Caco-2 (cell line): ENCODE results near the gene TULP1. TPM values are rescaled to one million over a fixed set of nuclear protein-coding genes. Genes with fewer than 3 reads are reported as not detected.

Source experiments
- BruUV-seq: library from RNA; stranded (reverse); fragments of 400-500 nt; replicated peaks from 2 replicates; lab custom pipeline; 2021; lab: Mats Ljungman, UMichigan
- CTCF ChIA-PET: fragments of 300-600 bp; sonication (Branson Sonifier 250); formaldehyde crosslinking; loops from one replicate; lab custom pipeline; 2022; ENCODE audit warnings: antibody characterized with exemption; lab: Charles Lee
- POLR2A ChIA-PET: fragments of 300-600 bp; sonication (Branson Sonifier 250); formaldehyde crosslinking; loops from one replicate; lab custom pipeline; 2022; ENCODE audit warnings: antibody characterized with exemption; lab: Charles Lee
- DNase-seq, 2 experiments: peaks; one replicate each; pipeline versions ENCODE4 v3.0.0 to v3.0.0-alpha.2; 2020 to 2022
- H3K27me3 ChIP-seq: replicated peaks from 2 replicates; pipeline ENCODE4 v1.6.0; 2011; ENCODE audit warnings: low read length; ENCODE audit not compliant: control insufficient read depth, insufficient read depth
- H3K36me3 ChIP-seq: 2 replicates; pipeline ENCODE4 v1.5.1; 2011; ENCODE audit warnings: low read length; ENCODE audit not compliant: control insufficient read depth, insufficient read depth
- H3K4me1 ChIP-seq: fragments of 250-450 bp; sonication (Bioruptor Pico); 2 replicates; pipeline ENCODE4 v1.5.1; 2020; ENCODE audit warnings: mild to moderate bottlenecking
- H3K4me3 ChIP-seq: 2 replicates; pipeline ENCODE4 v1.5.1; 2011; ENCODE audit warnings: low read depth, mild to moderate bottlenecking, control low read depth, low read length
- H3K9me3 ChIP-seq: fragments of 250-450 bp; sonication (Bioruptor Pico); 2 replicates; pipeline ENCODE4 v1.5.1; 2020; ENCODE audit warnings: mild to moderate bottlenecking, moderate library complexity
- H3K27ac Mint-ChIP-seq: one replicate; pipeline ENCODE4 v1.8.0; 2022; ENCODE audit warnings: mixed read lengths; ENCODE audit not compliant: unreplicated experiment
- H3K27me3 Mint-ChIP-seq: one replicate; pipeline ENCODE4 v1.8.0; 2022; ENCODE audit warnings: mixed read lengths; ENCODE audit not compliant: insufficient read depth, unreplicated experiment
- H3K36me3 Mint-ChIP-seq: one replicate; pipeline ENCODE4 v1.8.0; 2022; ENCODE audit warnings: mild to moderate bottlenecking, mixed read lengths; ENCODE audit not compliant: insufficient read depth, unreplicated experiment
- H3K4me1 Mint-ChIP-seq: one replicate; pipeline ENCODE4 v1.8.0; 2022; ENCODE audit warnings: low read depth, mixed read lengths; ENCODE audit not compliant: unreplicated experiment
- H3K4me3 Mint-ChIP-seq: one replicate; pipeline ENCODE4 v1.8.0; 2022; ENCODE audit warnings: mild to moderate bottlenecking, moderate library complexity, mixed read lengths; ENCODE audit not compliant: unreplicated experiment
- H3K9me3 Mint-ChIP-seq: one replicate; pipeline ENCODE4 v1.8.0; 2022; ENCODE audit warnings: mixed read lengths; ENCODE audit not compliant: unreplicated experiment
- CTCF ChIP-seq, 2 experiments: fragments of 200-600 bp in 1 of 2; IDR thresholded peaks; 1 replicate in 1 of 2; 2 replicates in 1 of 2; pipeline versions ENCODE4 v1.5.1 to v1.8.0; 2011 to 2022; ENCODE audit warnings: antibody characterized with exemption in 1 of 2, control low read depth in 1 of 2, inconsistent platforms in 1 of 2, low read depth in 1 of 2, low read length in 1 of 2, mild to moderate bottlenecking in 1 of 2, moderate library complexity in 1 of 2; ENCODE audit not compliant: insufficient read depth in 1 of 2, severe bottlenecking in 1 of 2, unreplicated experiment in 1 of 2
- intact Hi-C: fragments of 100-400 bp; cut with micrococcal nuclease; formaldehyde crosslinking; loops from one replicate; pipeline ENCODE4 v1.10.0; 2022; ENCODE audit not compliant: unreplicated experiment
- total RNA-seq: library from RNA; stranded (reverse); gene quantifications from 2 replicates; pipeline ENCODE4 v1.2.3, GENCODE V29; 2022

The TULP1 gene
- total RNA-seq, 1 experiment from 2014 or later = not detected

- H3K4me1 Mint-ChIP-seq = no peaks in the 10 kb centered on the region
- no peak overlapping the region for H3K27ac Mint-ChIP-seq
- no peaks in the 10 kb centered on the region for H3K27me3 Mint-ChIP-seq
- ChIA-PET CTCF (no interaction called here), POLR2A (no interaction called here)
- no peak for DNase-seq
- Histone ChIP-seq H3K9me3 (no peaks in the 10 kb centered on the region), H3K4me1 (no peaks in the 10 kb centered on the region), H3K4me3 (no peak overlapping the region), H3K27me3 (no peaks in the 10 kb centered on the region), H3K36me3 (no peaks in the 10 kb centered on the region)
- H3K36me3 Mint-ChIP-seq = no peaks in the 10 kb centered on the region
- no peaks in the 10 kb centered on the region for H3K9me3 Mint-ChIP-seq
- intact Hi-C loops = no loop called here
- no TSS peak for BruUV-seq
- TF ChIP-seq CTCF (IDR thresholded peaks at IDR 0.05; ENCODE audit: insufficient read depth in 1 of 2, low read depth in 1 of 2, low read length in 1 of 2, severe bottlenecking in 1 of 2, unreplicated experiment in 1 of 2) = no peak
- H3K4me3 Mint-ChIP-seq = no peak overlapping the region
These were observed 45.9 kb upstream of the TULP1 start for GRCh38 chr6:35558571-35558970.

GRCh38 chr6:35557239-35557638 is 44.5 kb upstream of the TULP1 start:
- Histone ChIP-seq H3K36me3 (no peaks in the 10 kb centered on the region), H3K9me3 (no peaks in the 10 kb centered on the region), H3K4me1 (no peaks in the 10 kb centered on the region), H3K27me3 (no peaks in the 10 kb centered on the region), H3K4me3 (no peak overlapping the region)
- H3K4me3 Mint-ChIP-seq = no peak overlapping the region
- no peak for TF ChIP-seq CTCF (IDR thresholded peaks at IDR 0.05; ENCODE audit: insufficient read depth in 1 of 2, low read depth in 1 of 2, low read length in 1 of 2, severe bottlenecking in 1 of 2, unreplicated experiment in 1 of 2)
- no peaks in the 10 kb centered on the region for H3K27me3 Mint-ChIP-seq
- no peaks in the 10 kb centered on the region for H3K4me1 Mint-ChIP-seq
- ChIA-PET CTCF (no interaction called here), POLR2A (no interaction called here)
- DNase-seq = no peak
- no peaks in the 10 kb centered on the region for H3K36me3 Mint-ChIP-seq
- H3K9me3 Mint-ChIP-seq = peaks cover under 1% of the 10 kb centered on the region
- BruUV-seq = no TSS peak
- no peak overlapping the region for H3K27ac Mint-ChIP-seq
- intact Hi-C loops = no loop called here

- POLR2A ChIA-PET = no interaction called here
These were observed 42.1 kb upstream of the TULP1 start for GRCh38 chr6:35554811-35555210.

More at GRCh38 chr6:35554811-35555210, 42.1 kb upstream of the TULP1 start:
- H3K4me3 ChIP-seq = no peak overlapping the region
- peaks cover 10% of the 10 kb centered on the region for H3K9me3 ChIP-seq
- H3K4me1 ChIP-seq = no peaks in the 10 kb centered on the region
- H3K9me3 Mint-ChIP-seq = peaks cover 20% of the 10 kb centered on the region
- H3K27me3 Mint-ChIP-seq = no peaks in the 10 kb centered on the region
- H3K36me3 Mint-ChIP-seq = no peaks in the 10 kb centered on the region
- no peak overlapping the region for H3K4me3 Mint-ChIP-seq
- no peak for TF ChIP-seq CTCF (IDR thresholded peaks at IDR 0.05; ENCODE audit: insufficient read depth in 1 of 2, low read depth in 1 of 2, low read length in 1 of 2, severe bottlenecking in 1 of 2, unreplicated experiment in 1 of 2)
- CTCF ChIA-PET = no interaction called here
- H3K27me3 ChIP-seq = no peaks in the 10 kb centered on the region
- H3K4me1 Mint-ChIP-seq = no peaks in the 10 kb centered on the region
- H3K36me3 ChIP-seq = no peaks in the 10 kb centered on the region
- intact Hi-C loops = no loop called here
- no peak for DNase-seq
- no TSS peak for BruUV-seq
- H3K27ac Mint-ChIP-seq = no peak overlapping the region
